GM12878 (cell line): ENCODE data around the gene MED25. TPM values are rescaled to one million over a fixed set of nuclear protein-coding genes. Genes with fewer than 3 reads are reported as not detected.

Source experiments
- ASH2L ChIP-seq: fragments of 300-600, 200-600 bp; sonication (generic); IDR thresholded peaks from 2 replicates; pipeline ENCODE4 v1.6.1; 2017; ENCODE audit warnings: low read depth, mild to moderate bottlenecking, borderline replicate concordance
- CHD1 ChIP-seq: IDR thresholded peaks from 2 replicates; pipeline ENCODE4 v1.6.1; 2012; ENCODE audit warnings: low read depth, low read length, improper control_type of control experiment
- EGR1 ChIP-seq, 2 experiments: IDR thresholded peaks; 1 replicate in 1 of 2; 2 replicates in 1 of 2; pipeline ENCODE4 v1.6.1; 2011 to 2012; ENCODE audit warnings: low read depth in 2 of 2, low read length in 2 of 2, borderline replicate concordance in 1 of 2, mild to moderate bottlenecking in 1 of 2, moderate library complexity in 1 of 2
- ESRRA ChIP-seq: IDR thresholded peaks from 2 replicates; pipeline ENCODE4 v1.6.1; 2012; ENCODE audit warnings: mild to moderate bottlenecking, low read length, improper control_type of control experiment
- KLF5 ChIP-seq: fragments of 450-650 bp; IDR thresholded peaks from 2 replicates; pipeline ENCODE4 v1.6.1; 2014; ENCODE audit warnings: mild to moderate bottlenecking; ENCODE audit not compliant: partially characterized antibody
- MTA2 ChIP-seq: fragments of 450-650 bp; IDR thresholded peaks from 2 replicates; pipeline ENCODE4 v1.6.1; 2016; ENCODE audit warnings: low read depth, mild to moderate bottlenecking, moderate library complexity
- MTA3 ChIP-seq: IDR thresholded peaks from 2 replicates; pipeline ENCODE4 v1.6.1; 2012; ENCODE audit warnings: low read length, inconsistent platforms, borderline replicate concordance
- NFYB ChIP-seq: IDR thresholded peaks from 2 replicates; pipeline ENCODE4 v1.6.1; 2011; ENCODE audit warnings: low read depth, mild to moderate bottlenecking, low read length, improper control_type of control experiment, moderate library complexity; ENCODE audit not compliant: insufficient read depth
- POLR2AphosphoS5 ChIP-seq: IDR thresholded peaks from 2 replicates; pipeline ENCODE4 v1.6.1; 2011; ENCODE audit warnings: mild to moderate bottlenecking, low read length, inconsistent platforms
- SMAD1 ChIP-seq: fragments of 450-650 bp; IDR thresholded peaks from 2 replicates; pipeline ENCODE4 v1.6.1; 2018; ENCODE audit warnings: mild to moderate bottlenecking, low read depth; ENCODE audit not compliant: partially characterized antibody
- SP1 ChIP-seq: IDR thresholded peaks from one replicate; pipeline ENCODE4 v1.6.1; 2011; ENCODE audit warnings: low read depth, low read length
- SUZ12 ChIP-seq: fragments of 200-600 bp; sonication (generic); IDR thresholded peaks from one replicate; pipeline ENCODE4 v1.6.1; 2018; ENCODE audit warnings: antibody characterized with exemption, mild to moderate bottlenecking; ENCODE audit not compliant: unreplicated experiment
- TBL1XR1 ChIP-seq: IDR thresholded peaks from 2 replicates; pipeline ENCODE4 v1.6.1; 2012; ENCODE audit warnings: low read depth, low read length, improper control_type of control experiment
- YBX1 ChIP-seq: fragments of 450-650 bp; IDR thresholded peaks from 2 replicates; pipeline ENCODE4 v1.6.1; 2016; ENCODE audit warnings: antibody characterized with exemption
- ZNF217 ChIP-seq: fragments of 450-650 bp; IDR thresholded peaks from 2 replicates; pipeline ENCODE4 v1.6.1; 2017; ENCODE audit warnings: antibody characterized with exemption, mild to moderate bottlenecking
- polyA plus RNA-seq, 11 experiments: library from polyadenylated mRNA; depleted of rRNA in 4 of 11; unstranded in 6 of 11; stranded (reverse) in 5 of 11; fragments of >200 nt; fragmentation: Nextera tagmentation in 4 of 11; fragmentation: Illumina TruSeq in 1 of 11; extraction: Ambion mirVana in 4 of 11; extraction: Trizol in 1 of 11; gene quantifications; 1 replicate in 1 of 11; 2 replicates in 10 of 11; pipeline versions ENCODE4 v1.2.1 to v1.2.3, GENCODE V29; 2011 to 2016; ENCODE audit warnings: inconsistent platforms in 2 of 11, missing spikeins in 2 of 11, low read depth in 1 of 11
- total RNA-seq, 4 experiments: library from RNA; depleted of rRNA in 3 of 4; stranded (reverse); fragments of >200 nt in 3 of 4; fragmentation: Illumina TruSeq in 1 of 4; extraction: Trizol in 1 of 4; gene quantifications; 2 replicates each; pipeline versions ENCODE4 v1.2.1 to v1.2.3, GENCODE V29; 2013 to 2021
- TF ChIP-seq, protein P1 (sequence below): fragments of 450-650 bp; IDR thresholded peaks from 2 replicates; pipeline ENCODE4 v1.6.1; 2016; ENCODE audit warnings: mild to moderate bottlenecking, moderate library complexity, borderline replicate concordance
- TF ChIP-seq, protein P2 (sequence below): fragments of 450-650 bp; IDR thresholded peaks from 2 replicates; pipeline ENCODE4 v1.6.1; 2017; ENCODE audit warnings: mild to moderate bottlenecking
- TF ChIP-seq, protein P3 (sequence below): IDR thresholded peaks from 2 replicates; pipeline ENCODE4 v1.6.1; 2011; ENCODE audit warnings: borderline replicate concordance, low read depth, mild to moderate bottlenecking, moderate library complexity, low read length; ENCODE audit not compliant: insufficient read depth, poor library complexity, severe bottlenecking
- TF ChIP-seq, protein P4 (sequence below): fragments of 450-650 bp; IDR thresholded peaks from 2 replicates; pipeline ENCODE4 v1.6.1; 2017; ENCODE audit warnings: antibody characterized with exemption, mild to moderate bottlenecking, moderate library complexity

MED25 gene
- total and polyA plus RNA-seq, 10 of the 15 experiments (the other 5 are each of a cell fraction or from before 2014, with no cell fraction given): 3.5 to 53.9 (median 17.1) TPM

DNA sequence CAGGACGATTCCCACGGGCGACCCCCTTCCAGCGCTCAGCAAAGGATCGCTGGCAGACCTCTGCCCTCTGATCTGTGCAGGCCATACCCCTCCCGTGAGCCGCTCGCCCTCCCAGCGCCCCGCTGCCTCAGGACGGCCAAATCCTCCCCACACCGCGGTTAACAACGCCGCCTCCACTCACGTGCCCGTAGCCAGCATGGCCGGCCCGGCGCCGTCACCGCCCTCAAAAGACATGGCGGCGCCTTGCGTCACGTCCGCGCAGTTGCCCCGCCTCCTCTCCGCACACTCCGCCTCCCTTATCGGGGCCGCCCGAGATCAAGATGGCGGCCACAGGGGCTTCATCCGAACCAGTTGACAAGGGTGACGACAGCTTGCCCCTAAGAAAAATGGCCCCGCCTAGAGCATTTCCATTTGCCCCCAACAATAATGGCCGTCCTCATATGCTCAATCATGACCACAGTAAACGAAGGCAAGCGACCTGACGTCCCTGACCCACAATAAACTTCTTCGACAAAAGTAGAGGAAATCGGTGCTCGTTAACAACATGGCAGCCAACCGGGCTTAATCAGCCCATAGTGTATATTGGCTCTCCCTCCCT, 58.4 kb downstream of the MED25 start (continued):
- TF ChIP-seq MTA3 (no peak), NFYB (no peak), POLR2AphosphoS5 (peak; percentile 29; the same call in 1 of the 2 replicates), SUZ12 (no peak), ASH2L (no peak), EGR1 (IDR thresholded peaks at IDR 0.05; ENCODE audit: borderline replicate concordance in 1 of 2, low read depth in 2 of 2, low read length in 2 of 2) (no peak), ESRRA (no peak), YBX1 (no peak), MTA2 (no peak), SMAD1 (no peak), CHD1 (no peak), TBL1XR1 (no peak), ZNF217 (no peak), SP1 (peak; percentile 47), KLF5 (no peak)
- TF ChIP-seq, protein P1, sequence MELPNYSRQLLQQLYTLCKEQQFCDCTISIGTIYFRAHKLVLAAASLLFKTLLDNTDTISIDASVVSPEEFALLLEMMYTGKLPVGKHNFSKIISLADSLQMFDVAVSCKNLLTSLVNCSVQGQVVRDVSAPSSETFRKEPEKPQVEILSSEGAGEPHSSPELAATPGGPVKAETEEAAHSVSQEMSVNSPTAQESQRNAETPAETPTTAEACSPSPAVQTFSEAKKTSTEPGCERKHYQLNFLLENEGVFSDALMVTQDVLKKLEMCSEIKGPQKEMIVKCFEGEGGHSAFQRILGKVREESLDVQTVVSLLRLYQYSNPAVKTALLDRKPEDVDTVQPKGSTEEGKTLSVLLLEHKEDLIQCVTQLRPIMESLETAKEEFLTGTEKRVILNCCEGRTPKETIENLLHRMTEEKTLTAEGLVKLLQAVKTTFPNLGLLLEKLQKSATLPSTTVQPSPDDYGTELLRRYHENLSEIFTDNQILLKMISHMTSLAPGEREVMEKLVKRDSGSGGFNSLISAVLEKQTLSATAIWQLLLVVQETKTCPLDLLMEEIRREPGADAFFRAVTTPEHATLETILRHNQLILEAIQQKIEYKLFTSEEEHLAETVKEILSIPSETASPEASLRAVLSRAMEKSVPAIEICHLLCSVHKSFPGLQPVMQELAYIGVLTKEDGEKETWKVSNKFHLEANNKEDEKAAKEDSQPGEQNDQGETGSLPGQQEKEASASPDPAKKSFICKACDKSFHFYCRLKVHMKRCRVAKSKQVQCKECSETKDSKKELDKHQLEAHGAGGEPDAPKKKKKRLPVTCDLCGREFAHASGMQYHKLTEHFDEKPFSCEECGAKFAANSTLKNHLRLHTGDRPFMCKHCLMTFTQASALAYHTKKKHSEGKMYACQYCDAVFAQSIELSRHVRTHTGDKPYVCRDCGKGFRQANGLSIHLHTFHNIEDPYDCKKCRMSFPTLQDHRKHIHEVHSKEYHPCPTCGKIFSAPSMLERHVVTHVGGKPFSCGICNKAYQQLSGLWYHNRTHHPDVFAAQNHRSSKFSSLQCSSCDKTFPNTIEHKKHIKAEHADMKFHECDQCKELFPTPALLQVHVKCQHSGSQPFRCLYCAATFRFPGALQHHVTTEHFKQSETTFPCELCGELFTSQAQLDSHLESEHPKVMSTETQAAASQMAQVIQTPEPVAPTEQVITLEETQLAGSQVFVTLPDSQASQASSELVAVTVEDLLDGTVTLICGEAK: peak; percentile 85
- TF ChIP-seq, protein P2, sequence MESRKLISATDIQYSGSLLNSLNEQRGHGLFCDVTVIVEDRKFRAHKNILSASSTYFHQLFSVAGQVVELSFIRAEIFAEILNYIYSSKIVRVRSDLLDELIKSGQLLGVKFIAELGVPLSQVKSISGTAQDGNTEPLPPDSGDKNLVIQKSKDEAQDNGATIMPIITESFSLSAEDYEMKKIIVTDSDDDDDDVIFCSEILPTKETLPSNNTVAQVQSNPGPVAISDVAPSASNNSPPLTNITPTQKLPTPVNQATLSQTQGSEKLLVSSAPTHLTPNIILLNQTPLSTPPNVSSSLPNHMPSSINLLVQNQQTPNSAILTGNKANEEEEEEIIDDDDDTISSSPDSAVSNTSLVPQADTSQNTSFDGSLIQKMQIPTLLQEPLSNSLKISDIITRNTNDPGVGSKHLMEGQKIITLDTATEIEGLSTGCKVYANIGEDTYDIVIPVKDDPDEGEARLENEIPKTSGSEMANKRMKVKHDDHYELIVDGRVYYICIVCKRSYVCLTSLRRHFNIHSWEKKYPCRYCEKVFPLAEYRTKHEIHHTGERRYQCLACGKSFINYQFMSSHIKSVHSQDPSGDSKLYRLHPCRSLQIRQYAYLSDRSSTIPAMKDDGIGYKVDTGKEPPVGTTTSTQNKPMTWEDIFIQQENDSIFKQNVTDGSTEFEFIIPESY: no peak
- TF ChIP-seq, protein P3, sequence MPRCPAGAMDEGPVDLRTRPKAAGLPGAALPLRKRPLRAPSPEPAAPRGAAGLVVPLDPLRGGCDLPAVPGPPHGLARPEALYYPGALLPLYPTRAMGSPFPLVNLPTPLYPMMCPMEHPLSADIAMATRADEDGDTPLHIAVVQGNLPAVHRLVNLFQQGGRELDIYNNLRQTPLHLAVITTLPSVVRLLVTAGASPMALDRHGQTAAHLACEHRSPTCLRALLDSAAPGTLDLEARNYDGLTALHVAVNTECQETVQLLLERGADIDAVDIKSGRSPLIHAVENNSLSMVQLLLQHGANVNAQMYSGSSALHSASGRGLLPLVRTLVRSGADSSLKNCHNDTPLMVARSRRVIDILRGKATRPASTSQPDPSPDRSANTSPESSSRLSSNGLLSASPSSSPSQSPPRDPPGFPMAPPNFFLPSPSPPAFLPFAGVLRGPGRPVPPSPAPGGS: no peak
- TF ChIP-seq, protein P4, sequence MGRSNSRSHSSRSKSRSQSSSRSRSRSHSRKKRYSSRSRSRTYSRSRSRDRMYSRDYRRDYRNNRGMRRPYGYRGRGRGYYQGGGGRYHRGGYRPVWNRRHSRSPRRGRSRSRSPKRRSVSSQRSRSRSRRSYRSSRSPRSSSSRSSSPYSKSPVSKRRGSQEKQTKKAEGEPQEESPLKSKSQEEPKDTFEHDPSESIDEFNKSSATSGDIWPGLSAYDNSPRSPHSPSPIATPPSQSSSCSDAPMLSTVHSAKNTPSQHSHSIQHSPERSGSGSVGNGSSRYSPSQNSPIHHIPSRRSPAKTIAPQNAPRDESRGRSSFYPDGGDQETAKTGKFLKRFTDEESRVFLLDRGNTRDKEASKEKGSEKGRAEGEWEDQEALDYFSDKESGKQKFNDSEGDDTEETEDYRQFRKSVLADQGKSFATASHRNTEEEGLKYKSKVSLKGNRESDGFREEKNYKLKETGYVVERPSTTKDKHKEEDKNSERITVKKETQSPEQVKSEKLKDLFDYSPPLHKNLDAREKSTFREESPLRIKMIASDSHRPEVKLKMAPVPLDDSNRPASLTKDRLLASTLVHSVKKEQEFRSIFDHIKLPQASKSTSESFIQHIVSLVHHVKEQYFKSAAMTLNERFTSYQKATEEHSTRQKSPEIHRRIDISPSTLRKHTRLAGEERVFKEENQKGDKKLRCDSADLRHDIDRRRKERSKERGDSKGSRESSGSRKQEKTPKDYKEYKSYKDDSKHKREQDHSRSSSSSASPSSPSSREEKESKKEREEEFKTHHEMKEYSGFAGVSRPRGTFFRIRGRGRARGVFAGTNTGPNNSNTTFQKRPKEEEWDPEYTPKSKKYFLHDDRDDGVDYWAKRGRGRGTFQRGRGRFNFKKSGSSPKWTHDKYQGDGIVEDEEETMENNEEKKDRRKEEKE: no peak
